ENCODE results near the gene LRRC34. TPM values are rescaled to one million over a fixed set of nuclear protein-coding genes. Genes with fewer than 3 reads are reported as not detected.

LRRC34 gene
- total and polyA plus RNA-seq, 9 of the 15 experiments (the other 6 are each of a cell fraction or from before 2014, with no cell fraction given), result 0.17 to 0.30 TPM; not detected in 7

DNA sequence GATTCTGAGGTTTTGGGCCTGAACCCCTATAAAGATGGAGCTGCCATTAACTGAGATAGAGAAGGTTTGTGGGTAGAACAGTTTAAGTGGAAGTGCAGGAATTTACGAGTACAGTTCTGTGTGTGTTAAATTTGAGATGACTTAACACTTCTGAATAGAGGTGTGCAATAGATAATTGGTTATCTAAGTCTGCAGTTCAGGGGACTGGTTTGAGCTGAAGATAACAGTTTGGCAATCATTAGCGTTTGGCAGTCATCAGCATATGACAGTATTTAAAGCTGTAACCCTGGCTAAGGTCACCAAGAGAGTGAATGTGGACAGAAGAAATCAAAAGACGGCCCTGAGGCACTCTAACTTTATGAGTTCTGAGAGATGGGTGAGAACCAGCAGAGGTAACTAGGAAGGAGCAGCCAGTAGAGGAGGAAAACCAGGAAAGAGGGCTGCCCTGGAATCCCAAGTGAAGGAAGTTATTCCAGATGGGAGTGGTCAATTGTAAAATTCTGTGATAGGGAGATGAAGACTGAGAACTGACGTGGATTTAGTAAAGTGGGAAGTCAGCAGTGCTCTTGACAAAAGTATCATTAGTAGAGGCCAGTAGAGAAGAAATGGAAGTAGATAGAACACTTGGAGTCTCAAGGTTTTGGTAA is 31.4 kb downstream of the LRRC34 start (continued):
- TF ChIP-seq, protein P1, sequence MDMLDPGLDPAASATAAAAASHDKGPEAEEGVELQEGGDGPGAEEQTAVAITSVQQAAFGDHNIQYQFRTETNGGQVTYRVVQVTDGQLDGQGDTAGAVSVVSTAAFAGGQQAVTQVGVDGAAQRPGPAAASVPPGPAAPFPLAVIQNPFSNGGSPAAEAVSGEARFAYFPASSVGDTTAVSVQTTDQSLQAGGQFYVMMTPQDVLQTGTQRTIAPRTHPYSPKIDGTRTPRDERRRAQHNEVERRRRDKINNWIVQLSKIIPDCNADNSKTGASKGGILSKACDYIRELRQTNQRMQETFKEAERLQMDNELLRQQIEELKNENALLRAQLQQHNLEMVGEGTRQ (CRISPR knock-in tag; IDR thresholded peaks at IDR 0.05), result no peak
- no peak for TF ChIP-seq ELF2 (CRISPR knock-in tag; IDR thresholded peaks at IDR 0.05)
- no peak for TF ChIP-seq ZSCAN29 (IDR thresholded peaks at IDR 0.05)
- no peak for TF ChIP-seq RBM17 (IDR thresholded peaks at IDR 0.05; ENCODE audit: borderline replicate concordance, low read depth, low read length)
- no peak for TF ChIP-seq CCAR2 (IDR thresholded peaks at IDR 0.05; ENCODE audit: low read depth, low read length)
- peak; percentile 52 for TF ChIP-seq CXXC5 (CRISPR knock-in tag; IDR thresholded peaks at IDR 0.05)
- no peak for TF ChIP-seq DDX20 (tag; IDR thresholded peaks at IDR 0.05; ENCODE audit: low read depth)
- TF ChIP-seq ETS2 (tag; IDR thresholded peaks at IDR 0.05; ENCODE audit: borderline replicate concordance, poor library complexity, severe bottlenecking), result no peak
- TF ChIP-seq TAF15 (IDR thresholded peaks at IDR 0.05; ENCODE audit: low read depth, low read length), result no peak
- TF ChIP-seq TEAD1 (CRISPR knock-in tag; IDR thresholded peaks at IDR 0.05), result peak in 1 of 2 experiments; percentile 70; a peak in 1 of 4 replicates
- TF ChIP-seq POLR2AphosphoS5 (IDR thresholded peaks at IDR 0.05; ENCODE audit: control insufficient read depth, insufficient read depth, low read depth, low read length), result peak; percentile 77
- no peak for TF ChIP-seq JUND (IDR thresholded peaks at IDR 0.05; ENCODE audit: borderline replicate concordance, low read depth, low read length)
- peak; percentile 52; the same call in 1 of the 3 replicates for TF ChIP-seq JUND (tag; IDR thresholded peaks at IDR 0.05; ENCODE audit: borderline replicate concordance, low read depth, low read length)
- TF ChIP-seq HNRNPK (IDR thresholded peaks at IDR 0.05; ENCODE audit: low read depth, low read length, poor library complexity, severe bottlenecking), result no peak
- TF ChIP-seq FOSL1 (tag; conservative IDR thresholded peaks at IDR 0.05), result peak; percentile 57
- no peak for TF ChIP-seq TSC22D4 (tag; IDR thresholded peaks at IDR 0.05)
- no peak for TF ChIP-seq SMC3 (conservative IDR thresholded peaks at IDR 0.05; ENCODE audit: insufficient read depth, low read depth, low read length)
- no peak for TF ChIP-seq ZC3H8 (IDR thresholded peaks at IDR 0.05)
- TF ChIP-seq RFX1 (IDR thresholded peaks at IDR 0.05), result no peak
- TF ChIP-seq, protein P2, sequence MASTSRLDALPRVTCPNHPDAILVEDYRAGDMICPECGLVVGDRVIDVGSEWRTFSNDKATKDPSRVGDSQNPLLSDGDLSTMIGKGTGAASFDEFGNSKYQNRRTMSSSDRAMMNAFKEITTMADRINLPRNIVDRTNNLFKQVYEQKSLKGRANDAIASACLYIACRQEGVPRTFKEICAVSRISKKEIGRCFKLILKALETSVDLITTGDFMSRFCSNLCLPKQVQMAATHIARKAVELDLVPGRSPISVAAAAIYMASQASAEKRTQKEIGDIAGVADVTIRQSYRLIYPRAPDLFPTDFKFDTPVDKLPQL (IDR thresholded peaks at IDR 0.05; ENCODE audit: extremely low read depth, insufficient read length), result no peak
- no peak; the same call in 1 of the 2 replicates for TF ChIP-seq CREM (IDR thresholded peaks at IDR 0.05; ENCODE audit: low read depth)
- peak; percentile 91 for TF ChIP-seq TAL1 (IDR thresholded peaks at IDR 0.05)
- TF ChIP-seq POLR2G (IDR thresholded peaks at IDR 0.05; ENCODE audit: low read depth, low read length), result no peak
- TF ChIP-seq NR4A1 (CRISPR knock-in tag; IDR thresholded peaks at IDR 0.05), result no peak
- peak; percentile 66; the same call in 1 of the 2 replicates for TF ChIP-seq NR4A1 (tag; IDR thresholded peaks at IDR 0.05)
- TF ChIP-seq TAF9B (IDR thresholded peaks at IDR 0.05; ENCODE audit: partially characterized antibody), result no peak
- no peak for TF ChIP-seq RBM22 (IDR thresholded peaks at IDR 0.05; ENCODE audit: low read depth, low read length, poor library complexity, severe bottlenecking)
- peak; percentile 80 for TF ChIP-seq KLF16 (IDR thresholded peaks at IDR 0.05)
- no peak for TF ChIP-seq ZNF133 (CRISPR knock-in tag; IDR thresholded peaks at IDR 0.05)
- TF ChIP-seq ASH1L (IDR thresholded peaks at IDR 0.05; ENCODE audit: borderline replicate concordance, low read depth, partially characterized antibody), result no peak
- no peak for TF ChIP-seq SREBF2 (CRISPR knock-in tag; IDR thresholded peaks at IDR 0.05)
